Ecto neural progenitor cell (in vitro differentiated cells): ENCODE results near the gene HOXD12.

Experiments
- DNase-seq: peaks from one replicate; pipeline ENCODE4 v3.0.0-alpha.2; 2018; ENCODE audit warnings: low spot score

HOXD12 gene

GRCh38 chr2:176099728-176100546 lies at the start of gene HOXD12:
Gene HOXD12 (plus strand): TSS chr2:176099795. CDS start chr2:176099802, 7 bp downstream.
- no peak for DNase-seq

GRCh38 chr2:176056406-176056805 lies 43.2 kb upstream of the HOXD12 start:
- no peak for DNase-seq

- no peak for DNase-seq
Measured at GRCh38 chr2:176063958-176064357, 35.6 kb upstream of the HOXD12 start.

GRCh38 chr2:176066645-176067588 lies 32.7 kb upstream of the HOXD12 start:
- peak; percentile 61 for DNase-seq

GRCh38 chr2:176067589-176068418 lies 31.8 kb upstream of the HOXD12 start:
- peak; percentile 60 for DNase-seq

- peak; percentile 50 for DNase-seq
Measured at GRCh38 chr2:176068419-176068832, 31.2 kb upstream of the HOXD12 start.

- DNase-seq, result no peak
Measured at GRCh38 chr2:176071330-176072291, 28.0 kb upstream of the HOXD12 start.

GRCh38 chr2:176072292-176072669 lies 27.3 kb upstream of the HOXD12 start:
- no peak for DNase-seq

GRCh38 chr2:176072951-176073904 lies 26.4 kb upstream of the HOXD12 start:
- peak; percentile 48 for DNase-seq

GRCh38 chr2:176074919-176075425 lies 24.6 kb upstream of the HOXD12 start:
- DNase-seq, result no peak

GRCh38 chr2:176075481-176075880 lies 24.1 kb upstream of the HOXD12 start:
- DNase-seq, result peak; percentile 58

GRCh38 chr2:176076063-176076462 lies 23.5 kb upstream of the HOXD12 start:
- DNase-seq, result no peak

GRCh38 chr2:176076796-176077195 lies 22.8 kb upstream of the HOXD12 start:
- no peak for DNase-seq

- DNase-seq, result no peak
Measured at GRCh38 chr2:176078541-176079284, 20.9 kb upstream of the HOXD12 start.

- DNase-seq, result no peak
Measured at GRCh38 chr2:176079285-176079830, 20.2 kb upstream of the HOXD12 start.

GRCh38 chr2:176079831-176080539 lies 19.6 kb upstream of the HOXD12 start:
- DNase-seq, result peak; percentile 90

GRCh38 chr2:176080540-176081375 lies 18.8 kb upstream of the HOXD12 start:
- peak; percentile 63 for DNase-seq
